GM10248 (cell line): ENCODE measurements around the gene SLC44A4.

Source experiments
- CTCF ChIA-PET: fragments of 300-600 bp; sonication (Branson Sonifier 250); formaldehyde crosslinking; extraction: SDS; loops from one replicate; lab custom pipeline; 2021; ENCODE audit warnings: antibody characterized with exemption; lab: Yijun Ruan, JAX
- POLR2A ChIA-PET: fragments of 350-650 bp; sonication (Branson Sonifier 250); formaldehyde crosslinking; extraction: SDS; loops from one replicate; lab custom pipeline; 2020; ENCODE audit warnings: antibody characterized with exemption; lab: Yijun Ruan, JAX
- DNase-seq: peaks from one replicate; pipeline ENCODE4 v3.0.0; 2012; ENCODE audit errors: extremely low spot score
- CTCF ChIP-seq: IDR thresholded peaks from 2 replicates; pipeline ENCODE4 v1.5.1; 2012; ENCODE audit warnings: mild to moderate bottlenecking, low read depth; ENCODE audit errors: extremely low read depth, missing control alignments, control extremely low read depth

The SLC44A4 gene

GRCh38 chr6:31878726-31879125 is at the start of gene SLC44A4:
Gene SLC44A4, minus strand, starts transcription at chr6:31878997. Its CDS starts 17 bp downstream, at chr6:31878980.
- ChIA-PET CTCF (no interaction called here), POLR2A (no interaction called here)
- no peak for TF ChIP-seq CTCF
- DNase-seq, result no peak

- no peak for DNase-seq
- TF ChIP-seq CTCF, result no peak
- ChIA-PET POLR2A (no interaction called here), CTCF (interaction anchor here (1.6 to 1.8 kb wide), 2 partner anchors 8 to 41 kb away, joined by 3 to 4 read pairs; no protein-coding TSS in a partner anchor)
Observed at GRCh38 chr6:31928672-31928939, 49.8 kb upstream of the SLC44A4 start.

DNA sequence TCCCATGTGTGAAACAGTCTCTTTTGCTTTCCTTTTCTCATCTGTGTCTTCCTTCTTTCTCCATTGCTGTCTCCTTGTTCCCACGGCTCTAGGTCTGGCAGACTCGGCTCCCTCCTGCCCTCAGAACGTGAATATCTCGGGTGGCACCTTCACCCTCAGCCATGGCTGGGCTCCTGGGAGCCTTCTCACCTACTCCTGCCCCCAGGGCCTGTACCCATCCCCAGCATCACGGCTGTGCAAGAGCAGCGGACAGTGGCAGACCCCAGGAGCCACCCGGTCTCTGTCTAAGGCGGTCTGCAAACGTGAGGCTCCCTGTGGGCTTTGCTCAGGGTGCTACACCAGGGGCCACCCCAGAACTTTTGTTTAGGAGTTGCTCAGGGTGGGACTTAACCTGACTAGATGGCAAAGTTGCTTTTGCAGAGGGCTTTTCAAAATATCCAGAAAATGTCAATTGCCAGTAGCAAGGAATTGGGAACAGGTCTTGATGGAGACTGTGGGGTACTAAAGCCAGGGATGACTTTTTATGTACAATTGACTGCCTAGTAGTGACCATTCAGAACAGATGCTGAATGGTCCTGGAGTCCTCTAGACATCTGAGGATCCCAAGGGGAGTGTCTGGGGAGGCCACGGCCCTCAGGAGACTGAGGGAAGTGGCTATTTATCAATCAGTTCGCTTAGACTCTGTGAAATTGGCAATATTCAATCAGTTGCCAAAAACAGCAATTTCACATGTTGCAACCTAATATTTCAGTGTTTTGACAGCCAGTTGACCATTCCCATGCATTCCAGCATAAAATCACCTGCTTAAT is 49.3 kb upstream of the SLC44A4 start:
- no peak for TF ChIP-seq CTCF
- no peak for DNase-seq
- ChIA-PET POLR2A (no interaction called here), CTCF (no interaction called here)

GRCh38 chr6:31927242-31927862 is 48.6 kb upstream of the SLC44A4 start, which contains the start of gene C2:
Gene C2, plus strand, starts transcription at chr6:31927717. Its CDS starts 36 bp downstream, at chr6:31927753.
- TF ChIP-seq CTCF, result no peak
- CTCF ChIA-PET, result no interaction called here
- POLR2A ChIA-PET, result no interaction called here
- no peak for DNase-seq

DNA sequence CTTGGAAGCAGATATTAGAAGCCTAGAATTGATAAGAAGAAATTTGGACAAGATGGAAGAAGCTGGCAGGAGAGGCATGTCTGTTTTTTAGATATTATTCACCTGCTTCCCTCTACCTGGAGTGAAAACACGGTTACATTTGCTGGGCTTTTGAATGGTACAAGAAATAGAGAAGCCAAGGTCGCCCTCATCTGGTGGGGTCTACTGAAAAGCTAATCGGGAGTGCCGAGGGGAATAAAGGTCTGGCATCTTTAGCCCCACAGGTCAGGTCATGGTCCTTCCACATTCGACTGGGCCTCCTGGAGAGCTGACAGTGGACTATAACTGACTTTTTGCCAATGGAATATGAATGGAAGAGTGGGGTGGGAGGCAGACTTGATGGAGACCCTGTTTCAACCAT is 44.1 kb upstream of the SLC44A4 start:
- ChIA-PET POLR2A (no interaction called here), CTCF (interaction anchor here (1.0 to 2.8 kb wide), 5 partner anchors 9 to 42 kb away, joined by 3 to 10 read pairs (median 5); no protein-coding TSS in a partner anchor)
- DNase-seq, result no peak
- peak; percentile 55 for TF ChIP-seq CTCF

GRCh38 chr6:31920811-31921210 is 42.0 kb upstream of the SLC44A4 start:
- TF ChIP-seq CTCF, result no peak
- DNase-seq, result no peak
- CTCF ChIA-PET, result interaction anchor here (0.7 to 1.5 kb wide), 5 partner anchors 9 to 33 kb away, joined by 3 to 4 read pairs (median 4); no protein-coding TSS in a partner anchor
- POLR2A ChIA-PET, result interaction anchor here (1.2 kb wide), 1 partner anchor 58 kb away, joined by 3 read pairs; the partner anchor contains the start of gene NEU1
